ENCODE measurements around the gene CGGBP1. TPM values are rescaled to one million over a fixed set of nuclear protein-coding genes. Genes with fewer than 3 reads are reported as not detected.

CGGBP1 gene
- total RNA-seq, 1 experiment from 2014 or later = 113 TPM

GRCh38 chr3:88041005-88041404 lies 17.8 kb downstream of the CGGBP1 start:
- Histone ChIP-seq H3K9me3 (ENCODE audit: low read depth, low read length, poor library complexity, severe bottlenecking) (no peaks in the 10 kb centered on the region), H3K36me3 (ENCODE audit: insufficient read depth, low read length, poor library complexity, severe bottlenecking) (no peaks in the 10 kb centered on the region), H3K4me1 (ENCODE audit: insufficient read depth, low read length, poor library complexity, severe bottlenecking) (peaks cover 16% of the 10 kb centered on the region), H3K27ac (ENCODE audit: low read depth, low read length, poor library complexity, severe bottlenecking) (no peak overlapping the region), H3K4me3 (ENCODE audit: low read depth, low read length, poor library complexity, severe bottlenecking) (no peak overlapping the region), H3K27me3 (replicated peaks; ENCODE audit: insufficient read depth, low read depth, low read length, poor library complexity) (no peaks in the 10 kb centered on the region)
- BruUV-seq (replicated peaks) = no TSS peak
- no peak for DNase-seq (ENCODE audit: low spot score)
- TF ChIP-seq CTCF (conservative IDR thresholded peaks at IDR 0.05; ENCODE audit: low read depth, low read length) (no peak), EZH2 (IDR thresholded peaks at IDR 0.05; ENCODE audit: borderline replicate concordance, low read depth, low read length, poor library complexity, severe bottlenecking) (no peak)
- intact Hi-C loops (cut with micrococcal nuclease; ENCODE audit: unreplicated experiment) = no loop called here
- ChIA-PET POLR2A (ENCODE audit: low non-redundant PET) (no interaction called here), CTCF (no interaction called here)

- H3K4me1 ChIP-seq (ENCODE audit: insufficient read depth, low read length, poor library complexity, severe bottlenecking) = peaks cover 16% of the 10 kb centered on the region
- TF ChIP-seq EZH2 (IDR thresholded peaks at IDR 0.05; ENCODE audit: borderline replicate concordance, low read depth, low read length, poor library complexity, severe bottlenecking) = no peak
- no peak for TF ChIP-seq CTCF (conservative IDR thresholded peaks at IDR 0.05; ENCODE audit: low read depth, low read length)
- intact Hi-C loops (cut with micrococcal nuclease; ENCODE audit: unreplicated experiment) = no loop called here
Measured at GRCh38 chr3:88040529-88040928, 18.3 kb downstream of the CGGBP1 start.

GRCh38 chr3:88038566-88038965 lies 20.2 kb downstream of the CGGBP1 start:
- TF ChIP-seq EZH2 (IDR thresholded peaks at IDR 0.05; ENCODE audit: borderline replicate concordance, low read depth, low read length, poor library complexity, severe bottlenecking) (no peak), CTCF (conservative IDR thresholded peaks at IDR 0.05; ENCODE audit: low read depth, low read length) (no peak)
- BruUV-seq (replicated peaks) = no TSS peak
- Histone ChIP-seq H3K4me1 (ENCODE audit: insufficient read depth, low read length, poor library complexity, severe bottlenecking) (peaks cover 3% of the 10 kb centered on the region), H3K9me3 (ENCODE audit: low read depth, low read length, poor library complexity, severe bottlenecking) (no peaks in the 10 kb centered on the region), H3K27me3 (replicated peaks; ENCODE audit: insufficient read depth, low read depth, low read length, poor library complexity) (no peaks in the 10 kb centered on the region), H3K4me3 (ENCODE audit: low read depth, low read length, poor library complexity, severe bottlenecking) (no peak overlapping the region), H3K36me3 (ENCODE audit: insufficient read depth, low read length, poor library complexity, severe bottlenecking) (no peaks in the 10 kb centered on the region), H3K27ac (ENCODE audit: low read depth, low read length, poor library complexity, severe bottlenecking) (no peak overlapping the region)
- intact Hi-C loops (cut with micrococcal nuclease; ENCODE audit: unreplicated experiment) = no loop called here
- ChIA-PET CTCF (no interaction called here), POLR2A (ENCODE audit: low non-redundant PET) (no interaction called here)
- no peak for DNase-seq (ENCODE audit: low spot score)

More at GRCh38 chr3:88040529-88040928, 18.3 kb downstream of the CGGBP1 start:
- H3K36me3 ChIP-seq (ENCODE audit: insufficient read depth, low read length, poor library complexity, severe bottlenecking) = no peaks in the 10 kb centered on the region
- POLR2A ChIA-PET (ENCODE audit: low non-redundant PET) = no interaction called here
- CTCF ChIA-PET = no interaction called here
- no TSS peak for BruUV-seq (replicated peaks)
- no peak overlapping the region for H3K4me3 ChIP-seq (ENCODE audit: low read depth, low read length, poor library complexity, severe bottlenecking)
- no peak for DNase-seq (ENCODE audit: low spot score)
- H3K9me3 ChIP-seq (ENCODE audit: low read depth, low read length, poor library complexity, severe bottlenecking) = no peaks in the 10 kb centered on the region
- no peak overlapping the region for H3K27ac ChIP-seq (ENCODE audit: low read depth, low read length, poor library complexity, severe bottlenecking)
- H3K27me3 ChIP-seq (replicated peaks; ENCODE audit: insufficient read depth, low read depth, low read length, poor library complexity) = no peaks in the 10 kb centered on the region

All from A673 (cell line).